ENCODE measurements around the gene PNCK.

The PNCK gene

GRCh38 chrX:153640736-153641575 is 32.7 kb downstream of the PNCK start:
- no peak for DNase-seq

DNA sequence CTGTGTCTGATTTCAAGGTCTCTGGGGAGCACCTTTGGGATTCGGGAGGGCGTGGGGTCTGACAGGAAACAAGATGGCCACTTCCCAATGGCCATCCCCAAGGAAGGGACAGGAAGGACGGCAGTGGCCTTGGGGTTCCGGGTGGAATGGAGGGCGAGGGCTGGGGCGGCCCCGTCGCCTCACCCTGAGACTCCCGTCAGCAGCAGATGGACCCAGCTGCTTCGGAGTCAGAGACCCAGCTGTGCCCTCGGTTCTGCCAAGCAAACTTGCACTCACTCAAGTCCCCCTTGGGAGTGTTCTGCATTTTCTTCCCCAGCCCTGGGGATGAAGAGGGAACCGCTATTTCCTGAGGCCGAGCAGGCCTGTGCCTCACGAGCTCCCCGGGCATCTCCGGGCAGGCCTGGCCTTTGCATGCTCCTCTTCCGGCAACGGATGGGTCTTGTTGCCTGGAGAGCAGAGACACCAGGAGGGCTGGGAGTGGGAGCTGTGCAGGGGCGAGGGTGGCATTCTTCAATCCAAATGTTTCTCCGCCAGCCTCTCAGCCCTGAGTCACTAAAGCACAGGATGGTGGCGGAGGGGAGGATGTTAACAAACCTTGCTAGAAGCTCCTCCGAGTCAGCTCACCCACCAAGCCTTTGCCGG is 33.4 kb downstream of the PNCK start:
- no peak for DNase-seq

- no peak for DNase-seq
These were observed 34.2 kb downstream of the PNCK start for GRCh38 chrX:153639177-153640044.

GRCh38 chrX:153638436-153639176 is 35.0 kb downstream of the PNCK start:
- DNase-seq, result no peak

GRCh38 chrX:153638041-153638371 is 35.6 kb downstream of the PNCK start:
- no peak for DNase-seq

DNA sequence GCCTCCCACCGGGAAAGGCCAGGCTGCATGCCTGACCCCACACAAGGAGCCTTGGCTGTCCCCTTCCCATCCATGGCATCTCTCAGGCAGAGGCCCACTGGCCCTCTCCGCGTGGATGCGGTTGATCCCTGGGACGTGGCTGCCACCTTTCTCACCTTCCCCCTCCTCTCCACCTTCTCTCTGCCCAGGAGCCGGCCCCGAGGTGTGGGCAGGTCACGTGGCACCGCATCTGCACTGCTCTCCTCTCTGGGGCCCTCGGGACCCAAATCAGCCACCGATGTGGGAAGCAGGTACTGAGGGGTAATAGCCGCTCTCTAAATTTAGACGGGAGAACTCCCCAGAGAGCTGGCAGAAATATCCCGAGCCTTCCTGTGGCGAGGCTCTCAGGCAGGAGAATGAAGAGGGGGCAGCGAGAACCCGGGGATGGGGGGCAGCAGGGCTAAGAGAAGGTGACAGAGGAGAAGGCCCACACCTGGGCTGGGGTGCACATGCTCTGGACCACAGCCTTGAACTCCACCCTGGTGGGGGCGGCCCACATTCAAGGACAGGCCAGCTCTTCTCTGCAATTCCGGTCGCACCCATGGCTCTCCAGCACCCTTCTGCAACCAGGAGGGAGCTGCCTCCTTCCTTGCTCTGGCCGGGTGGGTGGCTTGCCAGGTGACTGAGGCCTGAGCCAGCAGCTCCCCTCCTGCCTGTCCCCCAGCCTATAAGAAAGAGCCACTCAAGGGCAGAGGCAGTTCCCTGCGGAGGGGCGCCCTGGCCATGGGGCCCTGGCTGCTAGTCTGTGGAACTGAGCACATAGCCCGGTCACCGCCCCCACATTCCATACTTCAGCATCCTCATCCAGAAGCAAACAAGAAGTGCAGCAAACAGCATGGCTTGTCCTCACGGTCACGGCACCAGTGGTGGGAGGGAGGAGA is 36.2 kb downstream of the PNCK start:
- DNase-seq, result no peak

- no peak for DNase-seq
These were observed 36.9 kb downstream of the PNCK start for GRCh38 chrX:153636716-153637115.

- peak; percentile 37 for DNase-seq
These were observed 37.6 kb downstream of the PNCK start for GRCh38 chrX:153635788-153636668.

DNA sequence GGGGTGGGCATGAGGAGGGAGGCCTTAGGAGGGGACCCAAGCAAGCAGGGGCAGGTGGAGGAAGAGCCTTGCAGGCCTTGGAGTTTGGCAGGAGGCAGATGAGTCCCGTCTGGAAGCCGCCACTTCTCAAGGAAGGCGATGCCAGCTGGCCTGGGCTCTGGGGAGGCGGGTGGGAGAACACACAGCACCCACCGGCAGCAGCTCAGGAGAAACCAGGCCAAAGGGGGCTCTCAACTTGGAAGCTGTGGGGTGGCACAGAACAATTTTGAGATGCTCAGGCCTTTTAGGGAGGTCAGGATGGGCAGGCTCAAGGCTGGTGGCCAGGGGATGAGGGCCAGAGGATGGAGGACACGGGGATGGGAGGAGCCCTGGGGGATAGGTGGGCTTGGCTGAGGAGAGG is 38.2 kb downstream of the PNCK start:
- no peak for DNase-seq

GRCh38 chrX:153634832-153635231 is 38.8 kb downstream of the PNCK start:
- DNase-seq, result no peak

- no peak for DNase-seq
These were observed 39.4 kb downstream of the PNCK start for GRCh38 chrX:153634236-153634635.

DNA sequence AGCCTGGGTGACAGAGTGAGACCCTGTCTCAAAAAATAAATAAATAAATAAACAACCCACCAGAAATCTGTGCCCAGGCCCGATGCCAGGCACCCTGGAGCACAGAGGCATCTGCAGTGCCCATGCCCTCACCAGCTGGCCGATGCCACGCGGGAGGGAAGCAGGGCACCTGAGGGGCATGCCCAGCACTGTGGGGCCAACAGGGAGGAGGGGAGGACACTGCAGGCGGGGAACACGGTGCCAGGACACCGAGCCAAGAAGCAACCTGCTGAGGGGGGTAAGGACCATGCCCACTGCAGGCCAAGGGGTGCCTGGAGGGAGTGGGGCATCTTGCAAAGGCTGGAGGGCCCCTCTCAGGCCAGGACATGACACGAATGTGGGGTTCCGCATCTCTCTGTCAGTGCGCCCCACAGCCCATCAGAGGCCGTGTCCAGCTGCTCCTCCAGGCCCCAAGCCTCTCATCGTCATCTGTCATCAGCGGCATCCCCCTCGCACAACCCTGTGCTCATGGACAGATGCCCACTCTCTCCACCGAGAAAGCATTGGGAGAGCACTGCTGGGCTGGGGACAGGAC is 39.9 kb downstream of the PNCK start:
- no peak for DNase-seq

GRCh38 chrX:153633048-153633447 is 40.6 kb downstream of the PNCK start:
- no peak for DNase-seq

DNA sequence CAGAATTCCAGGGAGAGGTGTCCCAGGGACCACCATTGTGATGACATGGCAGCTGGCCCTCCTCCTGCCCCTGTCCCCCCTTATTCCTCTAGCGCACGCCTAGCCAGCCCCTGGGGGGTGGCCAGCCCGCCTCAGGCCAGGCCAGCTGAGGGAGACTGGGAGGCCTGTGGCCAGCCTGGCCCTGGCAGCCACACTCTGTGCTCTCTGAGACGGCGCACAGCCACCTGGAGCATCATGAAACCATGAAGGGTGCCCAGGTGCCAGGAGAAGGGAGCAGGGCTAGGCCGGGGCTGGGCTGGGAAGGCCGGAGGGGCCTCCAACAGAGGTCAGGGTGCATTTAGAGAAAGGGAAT is 41.0 kb downstream of the PNCK start:
- no peak for DNase-seq

GRCh38 chrX:153631907-153632594 is 41.6 kb downstream of the PNCK start:
- DNase-seq, result no peak

DNA sequence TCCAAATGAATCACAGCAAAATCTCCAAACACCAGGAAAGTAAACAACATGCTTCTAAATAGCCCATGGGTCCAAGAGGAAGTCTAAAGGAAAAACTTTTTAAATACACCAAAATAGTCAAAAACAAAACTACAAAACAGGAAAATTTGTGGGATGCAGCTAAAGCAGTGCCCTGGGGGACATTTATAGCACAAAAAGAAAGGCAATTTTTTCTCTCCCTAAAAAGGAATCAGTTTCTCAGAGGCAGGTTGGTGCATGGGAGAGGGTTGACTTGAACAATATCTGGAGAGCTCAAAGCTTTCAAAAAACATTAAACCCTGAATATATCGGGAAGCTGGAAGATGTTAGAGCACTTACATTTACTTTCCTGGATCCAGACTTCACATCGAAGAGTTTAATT is 42.3 kb downstream of the PNCK start:
- DNase-seq, result no peak

GRCh38 chrX:153628665-153629064 is 44.9 kb downstream of the PNCK start:
- no peak for DNase-seq

GRCh38 chrX:153628129-153628528 is 45.5 kb downstream of the PNCK start:
- no peak for DNase-seq

GRCh38 chrX:153627675-153628111 is 45.9 kb downstream of the PNCK start:
- DNase-seq, result no peak

All from NCI-H446 treated with DMSO at 0.1 percent for 48 hours (cell line).